Stimulated activated naive B cell treated with anti-CD40 and anti-IgM and Interleukin-4, amounts not matched to agents 10 μg/mL and 1 μg/mL and 100 μg/mL, for 72 hours (primary cell): ENCODE measurements around the gene CNTN1.

ENCODE experiments used
- ATAC-seq, 2 donors: fragments of 150-1000 bp; cut with Tn5 transposase; replicated peaks; 2 replicates each; pipeline ENCODE4 v1.10.0; 2021; ENCODE audit warnings: moderate library complexity in 1 of 2
- DNase-seq: peaks from one replicate; pipeline ENCODE4 v3.0.0; 2021
- H3K27ac Mint-ChIP-seq: one replicate; pipeline ENCODE4 v1.8.0; 2022; ENCODE audit warnings: mild to moderate bottlenecking, mixed read lengths
- H3K27me3 Mint-ChIP-seq, 2 donors: one replicate each; pipeline ENCODE4 v1.8.0; 2022; ENCODE audit warnings: mixed read lengths in 2 of 2
- H3K36me3 Mint-ChIP-seq, 2 donors: one replicate each; pipeline ENCODE4 v1.8.0; 2022; ENCODE audit warnings: mixed read lengths in 2 of 2, mild to moderate bottlenecking in 1 of 2
- H3K4me1 Mint-ChIP-seq, 2 donors: one replicate each; pipeline ENCODE4 v1.8.0; 2022; ENCODE audit warnings: mixed read lengths in 2 of 2, mild to moderate bottlenecking in 1 of 2
- H3K4me3 Mint-ChIP-seq, 2 donors: one replicate each; pipeline ENCODE4 v1.8.0; 2022; ENCODE audit warnings: mild to moderate bottlenecking in 2 of 2, mixed read lengths in 2 of 2, moderate library complexity in 1 of 2
- H3K9me3 Mint-ChIP-seq, 2 donors: one replicate each; pipeline ENCODE4 v1.8.0; 2022; ENCODE audit warnings: mixed read lengths in 2 of 2, mild to moderate bottlenecking in 1 of 2

The CNTN1 gene

DNA sequence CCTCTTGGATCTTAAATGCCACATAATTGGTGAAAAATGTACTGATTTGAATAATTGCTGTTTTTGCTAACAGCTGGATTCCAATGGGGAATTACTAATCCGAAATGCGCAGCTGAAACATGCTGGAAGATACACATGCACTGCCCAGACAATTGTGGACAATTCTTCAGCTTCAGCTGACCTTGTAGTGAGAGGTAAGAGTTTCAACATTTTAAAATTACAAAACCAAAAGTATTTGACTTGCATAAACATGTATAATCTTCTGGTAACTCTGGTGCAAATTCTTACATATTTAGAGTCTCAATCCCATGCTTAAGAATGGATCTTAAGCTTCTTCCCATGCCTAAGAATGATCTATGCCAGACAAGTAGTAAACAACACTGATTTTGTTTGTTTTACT is 266.8 kb downstream of the CNTN1 start:
- DNase-seq: no peak
- Mint-ChIP-seq H3K27ac (no peak overlapping the region), H3K27me3 (peaks cover 5 to 6% of the 10 kb centered on the region in 2 donors), H3K9me3 (no peaks in the 10 kb centered on the region), H3K4me3 (no peak overlapping the region), H3K4me1 (no peaks in the 10 kb centered on the region), H3K36me3 (no peaks in the 10 kb centered on the region)
- no peak for ATAC-seq

DNA sequence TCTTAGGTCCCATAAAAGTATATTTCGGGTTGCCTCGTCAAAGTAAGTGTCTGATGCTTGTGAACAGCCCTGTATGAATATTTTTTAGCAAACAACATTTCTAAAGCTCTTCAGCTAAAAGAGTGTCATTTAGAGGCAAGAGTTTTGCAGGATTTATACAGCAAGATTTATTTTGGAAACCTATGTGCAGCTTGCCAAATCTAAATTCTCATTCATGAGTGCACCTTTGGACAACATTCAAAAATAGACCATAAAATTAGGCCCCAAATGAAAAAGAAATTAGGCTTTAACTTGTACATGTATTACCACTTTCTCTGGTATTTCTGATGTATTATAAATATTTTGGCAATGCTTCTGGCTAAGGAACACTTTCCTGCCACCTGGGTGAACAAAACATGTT is 271.5 kb downstream of the CNTN1 start:
- H3K9me3 Mint-ChIP-seq: no peaks in the 10 kb centered on the region
- H3K27ac Mint-ChIP-seq: no peak overlapping the region
- H3K27me3 Mint-ChIP-seq: peaks cover 0 to 4% of the 10 kb centered on the region in 2 donors
- no peaks in the 10 kb centered on the region for H3K4me1 Mint-ChIP-seq
- DNase-seq: no peak
- no peak overlapping the region for H3K4me3 Mint-ChIP-seq
- no peak for ATAC-seq
- H3K36me3 Mint-ChIP-seq: no peaks in the 10 kb centered on the region

- no peak overlapping the region for H3K4me3 Mint-ChIP-seq
- no peak overlapping the region for H3K27ac Mint-ChIP-seq
- no peaks in the 10 kb centered on the region for H3K36me3 Mint-ChIP-seq
- no peaks in the 10 kb centered on the region for H3K9me3 Mint-ChIP-seq
- DNase-seq (no peak), ATAC-seq (no peak)
- peaks cover 0 to 4% of the 10 kb centered on the region in 2 donors for H3K27me3 Mint-ChIP-seq
- no peaks in the 10 kb centered on the region for H3K4me1 Mint-ChIP-seq
Measured at GRCh38 chr12:40969796-40970195, 277.6 kb downstream of the CNTN1 start.

DNA sequence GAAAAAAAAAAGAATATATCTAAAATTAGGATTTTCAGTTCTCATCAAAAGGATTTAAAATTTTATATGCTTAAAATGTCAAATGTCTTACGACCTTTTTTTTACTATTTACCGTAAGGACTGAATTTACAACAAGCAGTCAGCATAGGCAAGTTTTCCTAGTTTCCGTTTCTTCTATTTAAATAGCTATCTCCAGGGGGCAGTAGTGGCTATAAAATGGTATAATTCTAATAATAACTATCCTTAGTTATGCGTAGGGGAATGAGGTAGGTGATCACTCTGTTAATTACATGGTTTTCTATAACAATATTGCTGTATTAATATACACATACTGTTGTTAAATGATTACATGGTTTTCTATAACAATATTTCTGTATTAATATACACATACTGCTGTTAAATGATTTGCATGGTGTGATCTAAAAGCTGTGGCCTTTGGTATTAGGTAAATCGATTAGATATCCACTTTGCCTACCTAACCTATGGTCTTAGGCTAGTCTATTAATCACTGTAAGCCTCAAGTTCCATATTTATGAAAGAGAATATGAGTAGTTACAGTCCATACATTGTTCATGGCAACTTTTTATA is 278.2 kb downstream of the CNTN1 start:
- ATAC-seq (no peak), DNase-seq (no peak)
- H3K27me3 Mint-ChIP-seq: peaks cover 0 to 4% of the 10 kb centered on the region in 2 donors
- H3K9me3 Mint-ChIP-seq: no peaks in the 10 kb centered on the region
- no peak overlapping the region for H3K4me3 Mint-ChIP-seq
- no peaks in the 10 kb centered on the region for H3K4me1 Mint-ChIP-seq
- H3K27ac Mint-ChIP-seq: no peak overlapping the region
- no peaks in the 10 kb centered on the region for H3K36me3 Mint-ChIP-seq

DNA sequence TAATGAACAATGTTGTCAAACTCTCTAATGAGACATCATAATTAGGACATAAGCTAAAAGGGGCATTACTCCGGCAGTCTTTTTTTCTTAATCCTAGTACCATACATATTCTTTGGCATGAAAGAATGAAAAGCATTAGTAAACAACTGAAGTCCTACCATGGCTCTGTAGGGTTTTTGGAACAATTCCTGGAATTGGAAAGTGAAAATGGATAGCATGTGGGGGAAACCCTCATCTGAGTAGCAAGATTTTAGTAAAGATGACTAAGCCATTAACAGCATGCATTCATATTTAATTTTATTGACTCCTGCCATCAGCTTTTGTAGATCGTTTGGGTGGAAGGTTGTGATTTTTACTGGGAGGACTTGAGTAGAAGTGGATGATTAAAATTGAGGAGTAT is 279.7 kb downstream of the CNTN1 start:
- ATAC-seq (no peak), DNase-seq (no peak)
- no peak overlapping the region for H3K27ac Mint-ChIP-seq
- H3K9me3 Mint-ChIP-seq: no peaks in the 10 kb centered on the region
- no peaks in the 10 kb centered on the region for H3K4me1 Mint-ChIP-seq
- no peaks in the 10 kb centered on the region for H3K36me3 Mint-ChIP-seq
- H3K4me3 Mint-ChIP-seq: no peak overlapping the region
- H3K27me3 Mint-ChIP-seq: no peaks in the 10 kb centered on the region

GRCh38 chr12:40976546-40976945 is 284.3 kb downstream of the CNTN1 start:
- ATAC-seq: no peak
- no peaks in the 10 kb centered on the region for H3K4me1 Mint-ChIP-seq
- no peaks in the 10 kb centered on the region for H3K9me3 Mint-ChIP-seq
- no peak overlapping the region for H3K27ac Mint-ChIP-seq
- no peaks in the 10 kb centered on the region for H3K27me3 Mint-ChIP-seq
- H3K36me3 Mint-ChIP-seq: no peaks in the 10 kb centered on the region
- H3K4me3 Mint-ChIP-seq: no peak overlapping the region
- DNase-seq: no peak

DNA sequence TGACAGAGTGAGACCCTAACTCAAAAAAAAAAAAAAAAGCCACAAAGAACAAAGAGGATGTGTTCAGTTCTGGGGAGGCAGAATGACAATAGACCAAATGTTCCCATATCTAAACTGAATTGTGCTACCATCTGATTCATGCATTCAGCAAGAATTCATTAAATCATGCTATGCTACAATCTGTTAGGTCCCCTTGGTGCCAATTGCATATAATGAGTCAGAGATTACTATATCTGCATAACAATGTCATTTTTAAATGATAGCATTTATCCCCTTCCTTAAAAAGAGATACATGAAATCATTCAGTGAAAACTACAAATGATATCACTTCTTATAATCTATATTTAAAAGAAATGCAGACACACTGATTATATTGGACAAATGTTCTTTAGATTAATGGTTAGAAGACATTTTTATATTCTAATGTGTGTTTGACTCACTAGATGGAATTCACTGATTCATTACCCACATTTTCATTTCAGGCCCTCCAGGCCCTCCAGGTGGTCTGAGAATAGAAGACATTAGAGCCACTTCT is 288.3 kb downstream of the CNTN1 start:
- ATAC-seq (no peak), DNase-seq (no peak)
- H3K4me1 Mint-ChIP-seq: no peaks in the 10 kb centered on the region
- H3K4me3 Mint-ChIP-seq: no peak overlapping the region
- no peaks in the 10 kb centered on the region for H3K27me3 Mint-ChIP-seq
- peaks cover 1 to 2% of the 10 kb centered on the region in 2 donors for H3K9me3 Mint-ChIP-seq
- H3K36me3 Mint-ChIP-seq: peaks cover 0 to 1% of the 10 kb centered on the region in 2 donors
- H3K27ac Mint-ChIP-seq: no peak overlapping the region

- DNase-seq: no peak
- H3K36me3 Mint-ChIP-seq: peaks cover 0 to 2% of the 10 kb centered on the region in 2 donors
- H3K27me3 Mint-ChIP-seq: no peaks in the 10 kb centered on the region
- no peak overlapping the region for H3K27ac Mint-ChIP-seq
- no peak for ATAC-seq
- H3K9me3 Mint-ChIP-seq: peaks cover 3 to 5% of the 10 kb centered on the region in 2 donors
- H3K4me1 Mint-ChIP-seq: no peaks in the 10 kb centered on the region
- no peak overlapping the region for H3K4me3 Mint-ChIP-seq
Measured at GRCh38 chr12:40986001-40986400, 293.8 kb downstream of the CNTN1 start.

GRCh38 chr12:40988355-40988754 is 296.1 kb downstream of the CNTN1 start:
- ATAC-seq: no peak
- DNase-seq: no peak
- Mint-ChIP-seq H3K36me3 (peaks cover 0 to 2% of the 10 kb centered on the region in 2 donors), H3K4me1 (no peaks in the 10 kb centered on the region), H3K27me3 (no peaks in the 10 kb centered on the region), H3K27ac (no peak overlapping the region), H3K9me3 (peaks cover 3 to 5% of the 10 kb centered on the region in 2 donors), H3K4me3 (no peak overlapping the region)

- Mint-ChIP-seq H3K36me3 (peaks cover 0 to 2% of the 10 kb centered on the region in 2 donors), H3K4me1 (no peaks in the 10 kb centered on the region), H3K4me3 (no peak overlapping the region), H3K9me3 (peaks cover 3 to 5% of the 10 kb centered on the region in 2 donors), H3K27ac (no peak overlapping the region), H3K27me3 (no peaks in the 10 kb centered on the region)
- DNase-seq: no peak
- ATAC-seq: no peak
Measured at GRCh38 chr12:40988824-40989223, 296.6 kb downstream of the CNTN1 start.

GRCh38 chr12:40989785-40990184 is 297.5 kb downstream of the CNTN1 start:
- Mint-ChIP-seq H3K27ac (no peak overlapping the region), H3K27me3 (no peaks in the 10 kb centered on the region), H3K4me3 (no peak overlapping the region), H3K36me3 (peaks cover 0 to 2% of the 10 kb centered on the region in 2 donors), H3K9me3 (peaks cover 3 to 5% of the 10 kb centered on the region in 2 donors), H3K4me1 (no peaks in the 10 kb centered on the region)
- ATAC-seq (no peak), DNase-seq (no peak)

DNA sequence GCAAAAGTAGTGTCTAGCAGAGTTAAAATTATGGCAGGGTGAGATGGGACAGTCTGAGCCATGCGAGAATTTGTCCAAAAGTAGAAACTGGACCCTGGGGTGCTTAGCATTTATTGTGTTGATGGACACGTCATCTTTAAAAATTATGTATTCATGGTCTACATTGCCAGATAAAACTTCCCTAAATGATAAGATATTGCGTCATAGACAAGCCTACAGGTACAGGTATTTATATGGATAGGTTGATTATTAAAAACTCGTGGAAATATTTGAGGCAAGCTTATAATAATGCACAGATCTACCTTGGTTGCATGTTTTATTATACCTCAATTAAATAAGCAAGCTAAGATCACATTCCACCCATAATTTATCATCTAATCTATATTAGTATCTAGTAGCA is 299.9 kb downstream of the CNTN1 start:
- H3K27ac Mint-ChIP-seq: no peak overlapping the region
- no peak overlapping the region for H3K4me3 Mint-ChIP-seq
- ATAC-seq: no peak
- DNase-seq: no peak
- no peaks in the 10 kb centered on the region for H3K36me3 Mint-ChIP-seq
- no peaks in the 10 kb centered on the region for H3K27me3 Mint-ChIP-seq
- no peaks in the 10 kb centered on the region for H3K9me3 Mint-ChIP-seq
- H3K4me1 Mint-ChIP-seq: no peaks in the 10 kb centered on the region

DNA sequence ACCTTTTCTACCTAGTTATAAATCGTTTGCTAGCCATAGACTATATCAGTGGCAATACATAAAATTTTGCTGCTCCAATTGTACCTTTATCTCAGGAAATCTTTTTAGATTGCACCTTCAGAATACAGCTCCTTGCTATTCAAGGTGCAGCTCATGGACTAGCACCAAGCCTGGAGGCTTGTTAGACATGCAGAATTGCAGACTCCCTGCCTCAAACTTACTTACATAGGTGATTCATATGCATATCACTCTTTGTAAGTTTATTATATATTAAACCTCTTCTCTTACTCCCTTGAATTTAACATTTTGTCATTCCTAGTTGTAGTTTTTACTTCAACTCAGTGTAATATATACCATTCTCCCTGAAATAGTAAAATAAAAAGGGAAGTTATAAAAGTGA is 300.4 kb downstream of the CNTN1 start:
- no peak for DNase-seq
- no peak overlapping the region for H3K27ac Mint-ChIP-seq
- H3K27me3 Mint-ChIP-seq: no peaks in the 10 kb centered on the region
- H3K4me1 Mint-ChIP-seq: no peaks in the 10 kb centered on the region
- no peak overlapping the region for H3K4me3 Mint-ChIP-seq
- H3K9me3 Mint-ChIP-seq: no peaks in the 10 kb centered on the region
- H3K36me3 Mint-ChIP-seq: no peaks in the 10 kb centered on the region
- ATAC-seq: no peak

DNA sequence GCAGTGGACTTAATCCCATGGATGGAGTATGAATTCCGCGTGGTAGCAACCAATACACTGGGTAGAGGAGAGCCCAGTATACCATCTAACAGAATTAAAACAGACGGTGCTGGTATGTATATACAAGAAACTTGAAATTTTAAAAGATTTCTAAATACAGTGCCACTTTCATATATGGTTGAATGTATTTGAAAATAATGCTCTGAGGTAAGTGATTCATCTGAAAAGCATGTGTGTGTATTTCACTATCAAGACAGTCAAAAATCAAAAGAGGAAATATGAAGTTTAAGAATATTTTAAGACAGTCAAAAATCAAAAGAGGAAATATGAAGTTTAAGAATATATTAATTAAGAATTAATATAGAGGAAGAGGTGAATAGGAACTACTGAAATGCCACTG is 300.9 kb downstream of the CNTN1 start:
- Mint-ChIP-seq H3K9me3 (no peaks in the 10 kb centered on the region), H3K27me3 (no peaks in the 10 kb centered on the region), H3K4me3 (no peak overlapping the region), H3K27ac (no peak overlapping the region), H3K36me3 (no peaks in the 10 kb centered on the region), H3K4me1 (no peaks in the 10 kb centered on the region)
- no peak for DNase-seq
- ATAC-seq: no peak

DNA sequence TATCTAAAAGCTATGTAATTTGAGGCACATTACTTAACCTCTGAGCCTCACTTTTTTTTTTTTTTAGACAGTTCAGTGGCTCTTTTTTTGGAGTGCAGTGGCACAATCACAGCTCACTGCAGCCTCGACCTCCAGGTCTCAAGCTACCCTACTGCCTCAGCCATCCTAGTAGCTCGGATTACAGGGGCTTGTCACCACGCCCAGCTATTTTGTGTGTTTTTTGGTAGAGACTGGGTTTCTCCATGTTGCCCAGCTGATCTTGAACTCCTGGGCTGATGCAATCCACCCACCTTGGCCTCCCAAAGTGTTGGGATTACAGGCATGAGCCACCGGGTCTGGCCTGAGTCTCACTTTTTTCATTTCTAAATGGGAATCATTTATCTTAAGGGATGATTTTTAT is 303.9 kb downstream of the CNTN1 start:
- Mint-ChIP-seq H3K4me3 (no peak overlapping the region), H3K27ac (no peak overlapping the region), H3K36me3 (no peaks in the 10 kb centered on the region), H3K9me3 (no peaks in the 10 kb centered on the region), H3K4me1 (no peaks in the 10 kb centered on the region), H3K27me3 (no peaks in the 10 kb centered on the region)
- no peak for DNase-seq
- no peak for ATAC-seq

DNA sequence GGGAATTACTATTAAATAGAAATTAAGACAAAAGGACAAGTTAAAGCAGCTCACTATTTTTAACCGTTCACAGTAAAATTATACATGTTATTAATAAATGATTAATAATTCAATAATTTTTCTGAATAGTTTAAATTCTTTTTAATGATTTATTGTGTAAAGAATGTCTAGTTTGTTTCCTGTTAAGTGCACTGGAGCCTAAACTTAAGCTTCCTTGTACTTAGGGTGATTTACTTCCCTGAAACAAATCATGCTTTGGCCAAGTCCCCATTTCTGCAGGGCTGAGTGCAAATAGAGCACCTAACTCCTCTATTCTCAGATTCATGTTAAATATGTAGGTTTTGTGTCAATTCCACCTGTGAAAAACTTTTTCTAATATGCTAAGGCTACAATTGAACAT is 307.0 kb downstream of the CNTN1 start:
- no peak overlapping the region for H3K27ac Mint-ChIP-seq
- H3K4me1 Mint-ChIP-seq: no peaks in the 10 kb centered on the region
- DNase-seq (no peak), ATAC-seq (no peak)
- H3K27me3 Mint-ChIP-seq: no peaks in the 10 kb centered on the region
- H3K36me3 Mint-ChIP-seq: no peaks in the 10 kb centered on the region
- peaks cover 2 to 12% of the 10 kb centered on the region in 2 donors for H3K9me3 Mint-ChIP-seq
- H3K4me3 Mint-ChIP-seq: no peak overlapping the region
